ENCODE data around the gene MTG2. TPM values are rescaled to one million over a fixed set of nuclear protein-coding genes. Genes with fewer than 3 reads are reported as not detected.

MTG2 gene
- total and polyA plus RNA-seq, 10 of the 15 experiments (the other 5 are each of a cell fraction or from before 2014, with no cell fraction given), result 6.2 to 52.4 (median 34.3) TPM

GRCh38 chr20:62174021-62174804 is 8.6 kb upstream of the MTG2 start:
- ChIA-PET POLR2A (no interaction called here), SMC1A (ENCODE audit: uncharacterized antibody, unreplicated experiment) (no interaction called here)

More at GRCh38 chr20:62174021-62174804, 8.6 kb upstream of the MTG2 start:
- DNase-seq (ENCODE audit: low read depth, low spot score) (no peak), FAIRE-seq (no peak), ATAC-seq (no peak)
- Histone ChIP-seq H3K36me3 (ENCODE audit: control insufficient read depth in 2 of 2, insufficient read depth in 2 of 2, low read length in 1 of 2) (peaks cover 0 to 2% of the 10 kb centered on the region in 2 experiments; a peak in 3 of 4 replicates), H3K9ac (ENCODE audit: control insufficient read depth, insufficient read depth, low read length) (no peak overlapping the region), H3K4me1 (ENCODE audit: control insufficient read depth, insufficient read depth, low read length) (no peaks in the 10 kb centered on the region), H3K27me3 (replicated peaks in 1 of 2; ENCODE audit: control insufficient read depth in 2 of 2, insufficient read depth in 2 of 2, low read length in 1 of 2) (no peaks in the 10 kb centered on the region), H3K79me2 (ENCODE audit: control insufficient read depth, insufficient read depth, low read length) (no peaks in the 10 kb centered on the region), H3K4me2 (ENCODE audit: control insufficient read depth, insufficient read depth) (no peak overlapping the region), H4K20me1 (ENCODE audit: control insufficient read depth, insufficient read depth) (no peaks in the 10 kb centered on the region), H3K9me3 (replicated peaks; ENCODE audit: control insufficient read depth, insufficient read depth, low read length) (no peaks in the 10 kb centered on the region), H2AFZ (ENCODE audit: control insufficient read depth, low read depth, low read length) (no peak overlapping the region), H3K27ac (ENCODE audit: control insufficient read depth, insufficient read depth) (no peak overlapping the region), H3K4me3 (no peak overlapping the region)
- CTCF ChIA-PET, result no interaction called here
- intact Hi-C loops (cut with micrococcal nuclease; ENCODE audit: unreplicated experiment) (no loop called here), in situ Hi-C loops (cut with MboI) (no loop called here)
- RAD21 ChIA-PET (ENCODE audit: unreplicated experiment), result no interaction called here
- no TSS peak for BruUV-seq (replicated peaks)
- WGBS (ENCODE audit: insufficient coverage, insufficient replicate concordance, low lambda C conversion rate, missing lambda C conversion rate), result 95% methylated on average over 28 of the region's 28 CpGs
- TF ChIP-seq SUZ12 (IDR thresholded peaks at IDR 0.05; ENCODE audit: unreplicated experiment), result no peak
- TF ChIP-seq SMAD1 (IDR thresholded peaks at IDR 0.05; ENCODE audit: low read depth, partially characterized antibody), result no peak
- TF ChIP-seq HSF1 (IDR thresholded peaks at IDR 0.05; ENCODE audit: low read depth, low read length), result no peak
- TF ChIP-seq MEF2A (IDR thresholded peaks at IDR 0.05; ENCODE audit: insufficient read depth, low read depth, low read length), result no peak
- TF ChIP-seq SREBF2 (IDR thresholded peaks at IDR 0.05; ENCODE audit: low read length), result no peak
- TF ChIP-seq MXI1 (IDR thresholded peaks at IDR 0.05; ENCODE audit: low read depth, low read length), result no peak
- no peak for TF ChIP-seq CREB1 (IDR thresholded peaks at IDR 0.05; ENCODE audit: low read depth)
- no peak for TF ChIP-seq SP1 (IDR thresholded peaks at IDR 0.05; ENCODE audit: low read depth, low read length)
- TF ChIP-seq RB1 (IDR thresholded peaks at IDR 0.05; ENCODE audit: borderline replicate concordance), result no peak
- no peak for TF ChIP-seq BCLAF1 (IDR thresholded peaks at IDR 0.05)
- TF ChIP-seq RFX5 (IDR thresholded peaks at IDR 0.05; ENCODE audit: low read depth, low read length), result no peak
- TF ChIP-seq MTA3 (IDR thresholded peaks at IDR 0.05; ENCODE audit: borderline replicate concordance, low read length), result no peak
- TF ChIP-seq ETV6 (conservative IDR thresholded peaks at IDR 0.05 in 1 of 2, IDR thresholded peaks at IDR 0.05 in 1 of 2; ENCODE audit: borderline replicate concordance in 1 of 2, low read depth in 1 of 2), result no peak

Data from GM12878 (cell line).